Ectodermal cell (in vitro differentiated cells): ENCODE results near the gene TUBA4B.
"Not testable (repeated sequence)": the region's sequence is repeated elsewhere in the genome, so short reads cannot be mapped to it uniquely, and the experiment has no call there.

Experiments used
- H3K27ac ChIP-seq: 2 replicates; pipeline ENCODE4 v1.7.0; 2013; ENCODE audit warnings: mild to moderate bottlenecking, low read depth, low read length; ENCODE audit not compliant: insufficient read depth, poor library complexity, severe bottlenecking
- H3K27me3 ChIP-seq: 2 replicates; pipeline ENCODE4 v1.7.0; 2013; ENCODE audit warnings: mild to moderate bottlenecking, low read length; ENCODE audit not compliant: insufficient read depth, control insufficient read depth, poor library complexity, severe bottlenecking
- H3K36me3 ChIP-seq: one replicate; pipeline ENCODE4 v1.7.0; 2013; ENCODE audit warnings: low read length; ENCODE audit not compliant: control insufficient read depth, insufficient read depth
- H3K4me1 ChIP-seq: one replicate; pipeline ENCODE4 v1.7.0; 2013; ENCODE audit warnings: low read length; ENCODE audit not compliant: control insufficient read depth, insufficient read depth
- H3K4me3 ChIP-seq: 2 replicates; pipeline ENCODE4 v1.7.0; 2013; ENCODE audit warnings: low read depth, low read length, control low read depth; ENCODE audit not compliant: insufficient read depth
- H3K9me3 ChIP-seq: 2 replicates; pipeline ENCODE4 v1.7.0; 2013; ENCODE audit warnings: mild to moderate bottlenecking, low read length, moderate library complexity; ENCODE audit not compliant: control insufficient read depth
- WGBS, 2 experiments: methylation state at CpG; one replicate each; pipeline ENCODE4 v1.1.7; 2013; ENCODE audit warnings: missing lambda C conversion rate in 2 of 2; 5-methylcytosine and 5-hydroxymethylcytosine counted together

The TUBA4B gene

DNA sequence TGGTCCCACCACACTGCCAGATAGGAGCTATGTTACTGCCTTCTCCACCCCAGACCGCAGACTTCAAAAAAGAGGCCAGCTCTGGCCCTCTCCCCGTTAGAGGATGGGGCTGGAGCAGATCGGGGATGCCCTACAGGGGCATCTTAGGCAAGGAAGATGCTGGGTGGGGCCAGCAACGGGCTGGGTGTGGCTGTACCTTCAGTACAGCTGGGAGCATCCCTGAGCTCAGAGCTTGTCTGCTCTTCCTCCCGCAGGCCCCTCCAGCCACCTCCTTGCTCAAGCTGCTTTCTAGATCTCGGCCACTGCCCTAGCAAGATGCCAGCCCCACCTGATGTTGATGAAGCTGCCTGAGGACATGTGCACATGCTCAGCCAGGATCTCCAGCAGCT lies 46.3 kb downstream of the TUBA4B start:
- H3K27me3 ChIP-seq: peaks cover 14% of the 10 kb centered on the region
- no peaks in the 10 kb centered on the region for H3K9me3 ChIP-seq
- no peak overlapping the region for H3K27ac ChIP-seq
- no peak overlapping the region for H3K4me3 ChIP-seq
- peaks cover 25% of the 10 kb centered on the region for H3K4me1 ChIP-seq
- H3K36me3 ChIP-seq: no peaks in the 10 kb centered on the region
- 90 to 93% methylated on average over 6 of the region's 6 CpGs for WGBS, 2 experiments

DNA sequence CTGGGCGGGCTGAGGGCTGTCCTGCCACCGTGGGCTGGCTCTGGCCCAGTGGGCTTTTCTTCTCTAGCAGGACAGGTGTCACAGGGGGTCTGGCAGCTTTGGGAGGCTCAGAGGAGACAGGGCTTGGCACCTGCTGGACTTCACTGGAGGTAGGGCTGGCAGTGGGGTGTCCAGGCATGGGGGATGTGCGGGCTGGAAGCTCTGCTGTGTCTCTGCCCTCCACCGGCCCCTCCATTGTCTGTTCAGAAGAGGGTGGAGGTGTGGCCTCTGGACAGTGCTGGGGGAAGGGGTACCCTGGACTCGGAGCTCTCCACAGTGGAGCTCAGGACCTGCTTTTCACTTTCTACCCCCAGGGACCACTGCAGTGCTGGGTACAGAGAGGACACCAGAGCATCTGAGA lies 47.0 kb downstream of the TUBA4B start:
- Histone ChIP-seq H3K4me1 (peaks cover 25% of the 10 kb centered on the region), H3K9me3 (no peaks in the 10 kb centered on the region), H3K27me3 (peaks cover 18% of the 10 kb centered on the region), H3K27ac (no peak overlapping the region), H3K36me3 (no peaks in the 10 kb centered on the region), H3K4me3 (peak overlapping the region; percentile 1)
- WGBS, 2 experiments: 64 to 65% methylated on average over 5 of the region's 5 CpGs

DNA sequence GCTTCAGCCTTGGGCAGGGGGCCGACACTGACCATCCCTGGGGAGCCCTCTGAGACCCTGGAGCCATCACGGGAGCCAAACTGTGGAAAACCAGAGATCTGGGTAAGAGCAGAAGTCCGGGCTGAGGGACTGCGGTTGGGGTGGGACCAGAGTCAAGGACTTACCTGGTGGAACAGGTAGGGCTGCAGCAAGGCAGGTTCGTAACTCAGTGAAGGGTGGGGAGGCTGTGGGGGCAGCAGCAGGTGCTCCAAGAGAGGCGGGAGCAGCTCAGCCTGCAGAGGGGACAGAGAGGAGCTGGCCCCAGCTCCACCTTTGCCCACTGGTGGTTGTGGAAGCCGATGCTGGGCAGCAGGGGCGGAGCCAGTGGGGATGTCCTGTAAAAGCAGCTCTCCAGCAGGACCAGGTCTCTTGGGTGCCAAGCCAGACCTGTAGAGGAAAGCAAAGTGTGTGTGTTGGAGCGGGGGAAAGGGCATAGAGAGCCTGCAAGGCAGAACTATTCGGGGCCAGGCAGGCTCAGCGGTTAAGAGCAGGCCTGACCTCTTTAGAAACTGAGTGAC lies 49.4 kb downstream of the TUBA4B start:
- Histone ChIP-seq H3K27ac (no peak overlapping the region), H3K4me3 (no peak overlapping the region), H3K9me3 (no peaks in the 10 kb centered on the region), H3K4me1 (peaks cover 25% of the 10 kb centered on the region), H3K36me3 (no peaks in the 10 kb centered on the region), H3K27me3 (peaks cover 29% of the 10 kb centered on the region)
- WGBS, 2 experiments: 86 to 88% methylated on average over 11 of the region's 11 CpGs

DNA sequence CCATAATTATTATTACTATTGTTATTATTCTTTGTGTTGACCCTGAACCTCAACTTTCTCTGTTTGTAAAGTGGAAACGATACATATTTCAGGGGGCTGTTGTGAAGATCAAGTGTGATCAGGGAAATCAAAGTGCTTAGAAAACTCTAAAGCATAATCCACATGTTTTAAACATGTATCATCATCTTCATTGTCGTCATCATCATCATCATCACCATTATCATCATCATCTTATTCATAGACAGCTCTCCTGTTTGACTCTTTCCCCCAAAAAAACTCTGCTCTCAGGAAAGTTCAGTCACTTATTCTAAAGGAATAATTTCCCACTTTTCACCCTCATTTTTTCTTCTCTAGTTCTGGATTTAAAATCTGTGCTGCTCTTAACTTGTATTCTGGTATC lies 51.2 kb downstream of the TUBA4B start:
- Histone ChIP-seq H3K27ac (no peak overlapping the region), H3K9me3 (no peaks in the 10 kb centered on the region), H3K4me1 (peaks cover 26% of the 10 kb centered on the region), H3K4me3 (no peak overlapping the region), H3K36me3 (no peaks in the 10 kb centered on the region), H3K27me3 (peaks cover 46% of the 10 kb centered on the region)
- WGBS, 2 experiments: 70 to 87% methylated on average over 1 to 2 of the region's 2 CpGs

DNA sequence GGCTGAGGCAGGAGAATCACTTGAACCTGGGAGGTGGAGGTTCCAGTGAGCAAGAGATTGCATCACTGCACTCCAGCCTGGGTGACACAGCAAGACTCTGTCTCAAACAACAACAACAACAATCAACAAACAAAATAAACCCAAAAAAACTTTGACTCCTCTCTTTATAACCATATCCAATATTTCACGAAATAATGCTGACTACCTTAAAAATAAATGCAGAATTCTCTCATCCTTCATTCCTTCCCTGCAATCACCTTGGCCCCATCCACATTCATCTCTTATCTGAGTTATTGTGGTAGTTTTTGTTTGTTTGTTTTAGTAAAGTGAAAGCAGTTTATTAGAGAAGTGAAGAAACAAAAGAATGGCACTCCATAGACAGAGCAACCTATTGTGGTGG lies 53.0 kb downstream of the TUBA4B start:
- Histone ChIP-seq H3K9me3 (no peaks in the 10 kb centered on the region), H3K36me3 (no peaks in the 10 kb centered on the region), H3K4me1 (peaks cover 9% of the 10 kb centered on the region), H3K27ac (no peak overlapping the region), H3K27me3 (peaks cover 59% of the 10 kb centered on the region), H3K4me3 (no peak overlapping the region)
- WGBS, 2 experiments: 83 to 93% methylated on average over 1 of the region's 1 CpG

DNA sequence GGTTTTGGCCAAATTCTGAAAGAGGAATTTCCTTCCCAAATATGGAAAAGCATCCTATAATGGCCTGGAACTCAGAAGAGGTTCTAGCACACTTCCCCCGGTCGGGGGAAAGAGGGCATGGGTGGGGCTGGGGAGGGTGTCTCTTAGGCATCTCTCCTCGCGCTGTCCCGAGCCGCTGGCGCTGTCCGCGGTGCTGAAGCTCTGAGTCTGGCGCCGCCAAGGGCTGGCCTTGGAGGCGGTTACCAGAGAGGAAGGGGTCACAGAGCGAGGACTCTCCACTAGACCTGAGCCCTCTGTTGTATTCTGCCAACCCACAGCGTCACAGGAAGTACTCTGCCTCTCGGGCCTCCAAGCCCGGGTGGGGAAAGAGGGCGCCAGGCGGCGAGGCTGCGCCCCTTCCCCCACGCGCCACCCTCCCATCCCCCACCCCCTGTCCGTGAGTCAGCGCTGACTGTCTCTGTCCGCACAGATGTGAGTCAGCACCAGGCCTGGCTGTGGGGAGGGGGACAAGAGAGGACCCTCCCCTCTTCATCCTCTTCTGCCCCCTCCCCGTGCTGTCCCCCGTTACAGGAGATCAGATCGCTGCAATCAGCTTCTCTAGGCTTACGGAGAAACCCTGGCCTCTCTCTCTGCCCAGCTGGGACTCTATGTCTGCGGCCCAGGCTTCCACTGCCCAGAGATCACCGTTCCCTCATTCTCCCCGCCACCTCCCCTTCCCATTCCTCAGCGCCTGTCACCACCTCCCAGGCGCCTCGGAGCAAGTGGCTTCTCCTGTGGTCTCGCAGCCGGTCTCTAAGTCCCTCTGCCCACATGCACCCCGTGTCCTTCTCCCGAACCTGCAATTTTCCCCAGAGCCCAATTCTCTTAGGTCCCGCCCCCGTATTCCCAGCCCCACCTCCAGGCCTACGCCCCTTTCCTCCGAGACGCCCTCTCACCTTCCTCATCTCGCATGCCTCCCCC lies 55.4 kb downstream of the TUBA4B start:
- WGBS, 2 experiments: 1% methylated on average over 45 of the region's 45 CpGs
- Histone ChIP-seq H3K9me3 (no peaks in the 10 kb centered on the region), H3K36me3 (no peaks in the 10 kb centered on the region), H3K27me3 (peaks cover 59% of the 10 kb centered on the region), H3K27ac (no peak overlapping the region), H3K4me3 (peak overlapping the region; percentile 39), H3K4me1 (peaks cover 6% of the 10 kb centered on the region)

DNA sequence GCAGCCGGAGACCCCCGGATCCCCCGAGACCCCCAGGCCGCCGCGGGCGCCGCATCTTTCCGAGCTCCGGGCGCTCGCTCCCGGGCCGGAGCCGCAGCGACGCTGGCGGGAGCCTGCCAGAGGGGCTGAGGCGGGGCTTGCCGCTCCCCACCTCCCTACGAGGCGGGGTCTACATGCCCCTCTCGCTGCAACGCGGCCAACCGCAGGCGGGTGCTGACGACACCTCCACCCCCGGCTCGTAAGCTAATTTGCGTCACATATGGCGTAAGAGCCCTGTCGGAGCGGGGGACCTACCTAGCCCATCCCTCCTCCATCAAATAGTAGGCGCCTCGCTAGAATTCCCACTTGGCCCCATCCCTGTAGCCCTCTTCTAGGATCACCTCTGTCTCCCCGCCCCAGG lies 56.2 kb downstream of the TUBA4B start, which contains the start of gene PTPRN:
Gene PTPRN, minus strand, starts transcription at position 124 of the 400 bp plus-strand sequence. Its CDS starts 69 bp downstream, at position 55.
- 1 to 2% methylated on average over 37 of the region's 37 CpGs for WGBS, 2 experiments
- no peak within 1 kb of the TSS for H3K27ac ChIP-seq
- H3K36me3 ChIP-seq: no peaks in the 10 kb centered on the region
- peaks cover 59% of the 10 kb centered on the region for H3K27me3 ChIP-seq
- H3K4me3 ChIP-seq: peak within 1 kb of the TSS; percentile 39
- no peaks in the 10 kb centered on the region for H3K9me3 ChIP-seq
- peaks cover 6% of the 10 kb centered on the region for H3K4me1 ChIP-seq

DNA sequence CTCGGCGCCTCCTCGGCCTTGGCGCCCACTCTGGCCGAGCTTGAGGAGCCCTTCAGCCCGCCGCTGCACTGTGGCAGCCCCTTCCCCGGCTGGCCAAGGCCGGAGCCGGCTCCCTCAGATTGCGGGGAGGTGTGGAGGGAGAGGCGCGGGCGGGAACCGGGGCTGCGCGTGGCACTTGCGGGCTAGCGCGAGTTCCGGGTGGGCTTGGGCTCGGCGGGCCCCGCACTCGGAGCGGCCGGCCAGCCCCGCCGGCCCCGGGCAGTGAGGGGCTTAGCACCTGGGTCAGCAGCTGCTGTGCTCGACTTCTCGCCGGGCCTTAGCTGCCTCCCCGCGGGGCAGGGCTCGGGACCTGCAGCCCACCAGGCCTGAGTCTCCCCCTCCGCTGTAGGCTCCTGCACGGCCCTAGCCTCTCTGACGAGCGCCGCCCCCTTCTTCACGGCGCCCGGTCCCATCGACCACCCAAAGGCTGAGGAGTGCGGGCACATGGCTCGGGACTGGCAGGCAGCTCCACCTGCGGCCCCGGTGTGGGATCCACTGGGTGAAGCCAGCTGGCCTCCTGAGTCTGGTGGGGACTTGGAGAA lies 59.7 kb downstream of the TUBA4B start:
- not testable (repeated sequence) for H3K4me3 ChIP-seq, H3K36me3 ChIP-seq, H3K9me3 ChIP-seq, H3K4me1 ChIP-seq, H3K27ac ChIP-seq
- WGBS, 2 experiments: 94 to 96% methylated on average over 49 of the region's 49 CpGs
- peaks cover 28% of the 10 kb centered on the region for H3K27me3 ChIP-seq

DNA sequence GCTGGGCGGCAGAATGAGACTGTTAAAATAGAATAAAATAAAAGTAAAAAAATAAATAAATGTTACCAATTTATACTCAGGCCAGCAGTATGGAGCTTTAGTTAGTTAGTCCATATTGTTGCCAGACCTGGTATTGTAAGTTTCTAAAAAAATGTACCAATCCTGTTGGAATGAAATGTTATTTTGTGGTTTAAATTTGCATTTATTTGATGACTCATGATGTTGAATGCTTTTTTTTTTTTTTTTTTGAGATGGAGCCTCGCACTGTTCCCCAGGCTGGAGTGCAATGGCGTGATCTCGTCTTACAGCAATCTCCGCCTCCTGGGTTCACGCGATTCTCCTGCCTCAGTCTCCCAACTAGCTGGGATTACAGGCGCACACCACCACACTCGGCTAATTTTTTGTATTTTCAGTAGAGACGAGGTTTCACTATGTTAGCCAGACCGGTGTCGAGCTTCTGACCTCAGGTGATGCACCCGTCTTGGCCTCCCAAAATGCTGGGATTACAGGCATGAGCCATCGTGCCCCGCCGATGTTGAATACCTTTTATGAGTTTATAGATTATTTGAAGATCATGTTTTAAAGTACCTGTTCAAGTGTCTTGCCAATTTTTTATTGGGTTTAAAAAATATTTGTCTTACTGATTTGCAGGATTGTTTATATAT lies 61.9 kb downstream of the TUBA4B start:
- H3K4me1 ChIP-seq: no peaks in the 10 kb centered on the region
- no peak overlapping the region for H3K4me3 ChIP-seq
- peaks cover 6% of the 10 kb centered on the region for H3K27me3 ChIP-seq
- H3K27ac ChIP-seq: no peak overlapping the region
- H3K36me3 ChIP-seq: no peaks in the 10 kb centered on the region
- WGBS, 2 experiments: 91 to 92% methylated on average over 16 of the region's 16 CpGs
- H3K9me3 ChIP-seq: no peaks in the 10 kb centered on the region
